ENCODE data around the gene KLF11.
A peak's percentile ranks its signal among the peaks of the same experiment; 100 is the strongest.

KLF11 gene

DNA sequence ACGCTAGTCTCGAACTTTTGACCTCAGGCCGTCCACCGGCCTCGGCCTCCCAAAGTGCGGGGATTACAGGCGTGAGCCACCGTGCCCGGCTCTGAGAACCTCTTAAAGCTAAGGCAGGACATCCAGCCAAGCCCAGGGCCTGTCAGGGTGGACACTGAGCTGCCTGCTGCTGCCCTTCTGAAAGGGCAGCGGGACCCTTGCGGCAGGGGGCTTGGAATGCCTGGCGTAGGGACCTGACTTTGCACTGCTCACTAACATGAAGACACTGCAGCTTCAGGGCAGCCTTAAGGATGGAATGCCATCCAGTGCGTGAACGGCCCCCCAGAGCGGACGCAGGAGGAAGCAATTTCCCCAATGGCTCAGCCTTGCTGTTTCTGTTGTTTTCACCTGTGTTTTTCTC lies 27.8 kb downstream of the KLF11 start:
- no peak for DNase-seq

DNA sequence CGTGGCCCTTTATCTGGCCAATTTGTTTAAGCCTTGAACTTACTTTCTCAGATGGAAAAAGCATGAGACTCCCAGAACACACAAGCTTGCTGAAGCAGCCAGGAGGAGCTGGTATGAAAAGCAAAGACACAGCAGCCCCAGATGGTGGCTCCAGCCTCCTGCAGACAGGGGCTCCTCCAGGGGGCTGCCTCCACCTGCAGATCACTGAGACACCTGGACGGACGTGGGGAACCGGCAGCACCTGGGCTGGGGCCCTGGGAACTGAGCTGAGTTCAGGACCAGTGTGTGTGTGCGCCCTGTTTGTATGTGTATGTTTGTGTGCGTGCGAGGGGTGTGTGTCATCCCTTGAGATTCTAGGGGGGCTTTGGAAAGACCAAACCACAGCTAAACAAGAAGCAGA lies 28.2 kb downstream of the KLF11 start:
- no peak for DNase-seq

DNA sequence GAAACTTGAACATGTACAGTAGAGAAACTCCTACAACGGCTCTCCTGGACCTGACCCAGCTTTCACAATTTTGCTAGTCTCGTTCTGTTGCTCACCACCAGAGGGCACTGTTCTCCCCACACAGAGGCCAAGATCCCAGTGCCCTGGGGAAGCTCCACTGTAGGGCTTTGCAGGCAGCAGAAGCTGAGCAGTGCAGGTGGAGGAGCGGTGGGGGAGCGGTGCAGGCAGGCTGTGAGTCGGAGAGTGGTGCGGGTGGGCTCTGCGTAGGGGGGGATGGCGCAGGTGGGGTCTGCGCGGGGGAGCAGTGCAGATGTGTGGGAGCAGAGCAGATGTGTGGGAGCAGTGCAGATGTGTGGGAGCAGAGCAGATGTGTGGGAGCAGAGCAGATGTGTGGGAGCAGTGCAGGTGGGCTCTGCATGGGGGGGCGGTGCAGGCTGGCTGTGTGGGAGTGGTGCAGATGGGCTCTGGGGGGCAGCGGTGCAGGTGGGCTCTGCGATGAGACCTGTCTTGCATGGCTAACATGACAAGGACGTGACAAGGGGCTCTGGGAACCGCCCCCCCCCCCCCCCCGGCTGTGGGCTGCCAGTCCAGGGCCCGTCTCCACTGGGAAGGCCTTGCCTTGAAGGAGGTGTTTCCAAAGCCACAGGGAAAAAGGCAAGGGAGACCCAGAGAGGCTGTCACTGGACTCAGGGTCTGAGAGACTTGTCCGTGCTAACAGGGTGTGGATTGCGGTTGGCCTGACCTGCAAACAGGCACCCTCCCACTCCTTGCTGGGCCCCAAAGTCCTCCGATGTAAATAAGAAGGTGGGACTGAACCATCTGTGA lies 29.5 kb downstream of the KLF11 start:
- DNase-seq = peak; percentile 60

DNA sequence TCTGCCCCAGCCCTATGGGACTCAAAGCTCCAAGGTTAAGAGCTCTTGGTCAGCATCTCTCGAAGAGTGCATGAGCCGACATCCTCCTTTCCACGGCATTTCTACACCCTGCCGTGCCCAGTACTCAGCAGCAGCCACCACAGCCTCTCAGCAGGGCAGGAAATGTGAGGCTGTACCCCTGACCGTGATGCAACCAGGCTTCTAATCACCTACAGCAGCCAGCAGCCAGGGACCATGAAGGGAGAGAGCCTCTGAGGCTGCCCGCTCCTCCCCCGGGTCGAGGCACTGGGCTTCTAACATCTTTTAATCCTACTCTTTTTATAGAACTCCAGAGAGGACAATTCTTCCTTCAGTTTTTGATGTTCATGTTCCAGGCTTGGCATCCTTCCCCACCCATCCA lies 30.4 kb downstream of the KLF11 start:
- DNase-seq = no peak

DNA sequence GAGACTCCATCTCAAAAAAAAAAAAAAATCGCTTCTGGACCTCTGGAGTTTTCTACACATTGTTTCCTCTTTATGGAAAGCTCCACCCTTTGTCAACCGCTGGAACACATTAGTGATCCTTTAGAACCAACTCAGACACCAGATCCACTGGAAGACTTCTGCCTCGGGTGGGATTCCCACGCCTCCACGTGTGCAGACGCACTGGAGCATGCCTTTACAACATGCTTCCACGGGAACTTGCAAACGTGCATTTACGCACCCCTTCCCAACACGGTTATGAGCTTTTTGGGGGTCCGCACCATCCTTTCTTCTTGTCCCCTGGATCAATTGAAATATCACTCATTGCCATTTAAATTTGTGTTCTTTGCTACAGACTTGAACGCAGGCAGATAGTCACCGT lies 31.8 kb downstream of the KLF11 start:
- DNase-seq = no peak

DNA sequence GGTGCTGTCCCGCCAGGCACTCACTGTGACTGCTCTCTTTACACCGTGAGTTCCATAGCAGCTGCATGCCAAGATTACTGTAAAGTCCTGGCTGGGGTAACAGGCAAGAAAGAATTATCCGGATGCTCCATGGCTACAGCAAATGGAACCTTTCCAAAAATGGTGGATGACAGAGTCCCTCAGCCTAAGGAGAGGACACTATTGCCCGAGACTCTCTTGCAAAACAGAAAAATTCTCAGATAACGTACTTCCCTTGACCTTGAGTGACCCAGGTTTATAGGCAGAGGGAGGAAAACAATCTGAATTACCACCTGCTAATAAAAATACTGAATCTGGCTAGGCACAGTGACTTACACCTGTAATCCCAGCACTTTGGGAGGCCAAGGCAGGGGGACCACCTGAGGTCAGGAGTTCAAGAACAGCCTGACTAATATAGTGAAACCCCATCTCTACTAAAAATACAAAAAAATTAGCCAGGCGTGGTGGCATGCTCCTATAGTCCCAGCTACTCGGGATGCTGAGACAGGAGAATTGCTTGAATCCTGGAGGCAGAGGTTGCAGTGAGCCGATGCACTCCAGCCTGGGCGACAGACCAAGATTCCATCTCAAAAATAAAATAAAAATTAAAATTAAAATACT lies 32.3 kb downstream of the KLF11 start:
- DNase-seq = no peak

DNA sequence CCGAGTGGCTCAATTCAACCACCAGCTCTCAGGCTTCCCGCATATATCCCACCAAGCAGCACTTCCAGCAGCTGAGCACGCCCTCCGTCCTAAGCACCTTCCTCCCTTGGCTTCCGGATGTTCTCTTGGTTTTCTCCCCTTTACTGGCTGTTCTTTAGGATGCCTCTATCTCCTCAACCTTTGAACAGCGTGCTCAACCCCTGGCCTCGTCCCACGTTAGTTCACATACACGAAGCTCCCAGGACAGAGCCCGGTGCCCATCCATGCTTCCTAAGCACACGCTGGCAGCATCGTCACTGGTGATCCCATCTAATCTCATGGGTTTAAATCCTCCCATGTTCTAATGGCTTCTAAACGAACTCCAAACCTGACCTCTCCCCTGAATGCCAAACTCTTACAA lies 33.2 kb downstream of the KLF11 start:
- DNase-seq = no peak

DNA sequence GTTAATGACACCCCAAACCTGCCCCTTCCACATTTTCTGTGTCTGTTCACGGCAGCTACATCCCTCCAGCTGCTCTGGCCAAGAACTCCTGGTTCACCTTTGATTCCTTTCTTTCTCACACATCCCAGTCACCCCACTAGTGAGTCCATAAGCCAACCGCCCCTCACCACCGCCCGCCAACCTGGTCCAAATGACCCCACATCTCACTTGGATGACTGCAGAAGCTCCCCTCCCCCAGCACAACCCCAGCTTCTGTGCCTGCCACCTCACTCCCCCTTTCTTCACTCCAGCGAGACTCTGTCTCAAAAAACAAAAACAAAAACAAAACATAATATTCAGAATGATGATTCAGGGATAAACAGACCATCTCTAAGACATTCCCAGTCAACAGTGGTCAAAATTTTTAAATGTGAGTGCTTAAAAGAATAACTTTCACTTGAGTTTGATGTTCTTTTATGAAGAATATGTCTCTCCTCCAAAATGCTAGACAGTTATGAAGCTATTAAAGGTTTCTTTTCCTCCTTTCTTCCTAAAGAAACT lies 33.7 kb downstream of the KLF11 start:
- DNase-seq = no peak

DNA sequence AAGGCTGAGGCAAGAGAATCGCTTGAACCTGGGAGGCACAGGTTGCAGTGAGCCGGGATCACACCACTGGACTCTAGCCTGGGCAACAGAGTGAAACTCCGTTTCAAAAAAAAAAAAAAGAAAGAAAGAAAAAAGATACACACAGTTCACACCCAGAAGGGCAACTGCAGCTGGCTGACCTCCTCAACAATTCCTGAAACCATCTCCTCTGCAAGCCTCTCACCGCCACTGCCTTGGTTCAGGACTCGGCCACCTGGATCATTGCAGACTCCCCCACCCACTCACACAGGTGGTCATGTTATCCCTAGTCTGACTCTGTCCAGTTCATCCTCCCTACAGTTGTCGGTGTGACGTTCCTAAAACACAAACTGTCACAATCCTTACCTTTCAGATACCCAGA lies 34.7 kb downstream of the KLF11 start:
- DNase-seq = no peak

DNA sequence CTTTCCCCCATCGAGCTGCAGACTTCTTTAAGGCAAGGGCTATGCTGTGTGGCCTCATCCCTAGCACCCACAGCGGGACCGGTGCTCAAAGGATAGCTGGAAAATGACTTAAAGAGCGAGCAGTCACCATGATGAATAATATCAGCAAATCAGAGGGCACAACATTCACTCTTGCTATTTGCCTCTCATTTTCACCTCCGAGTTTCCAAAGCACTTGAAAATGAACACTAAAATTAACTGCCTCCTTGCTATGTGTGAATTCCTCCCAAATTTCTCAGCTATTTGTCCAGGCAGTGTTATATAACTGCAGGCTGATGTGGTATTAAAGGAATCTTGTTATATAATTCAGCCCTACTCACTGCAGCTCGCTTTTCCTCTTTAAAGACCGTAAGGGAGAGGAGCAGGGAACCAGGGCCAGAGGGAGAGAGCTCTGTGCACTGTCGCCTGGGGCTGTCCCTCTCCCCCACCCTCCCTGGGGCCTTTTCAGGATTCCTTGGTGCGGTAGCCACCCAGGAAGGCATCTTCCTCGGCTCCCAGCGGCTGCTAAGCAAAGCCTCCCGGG lies 35.4 kb downstream of the KLF11 start:
- DNase-seq = no peak

DNA sequence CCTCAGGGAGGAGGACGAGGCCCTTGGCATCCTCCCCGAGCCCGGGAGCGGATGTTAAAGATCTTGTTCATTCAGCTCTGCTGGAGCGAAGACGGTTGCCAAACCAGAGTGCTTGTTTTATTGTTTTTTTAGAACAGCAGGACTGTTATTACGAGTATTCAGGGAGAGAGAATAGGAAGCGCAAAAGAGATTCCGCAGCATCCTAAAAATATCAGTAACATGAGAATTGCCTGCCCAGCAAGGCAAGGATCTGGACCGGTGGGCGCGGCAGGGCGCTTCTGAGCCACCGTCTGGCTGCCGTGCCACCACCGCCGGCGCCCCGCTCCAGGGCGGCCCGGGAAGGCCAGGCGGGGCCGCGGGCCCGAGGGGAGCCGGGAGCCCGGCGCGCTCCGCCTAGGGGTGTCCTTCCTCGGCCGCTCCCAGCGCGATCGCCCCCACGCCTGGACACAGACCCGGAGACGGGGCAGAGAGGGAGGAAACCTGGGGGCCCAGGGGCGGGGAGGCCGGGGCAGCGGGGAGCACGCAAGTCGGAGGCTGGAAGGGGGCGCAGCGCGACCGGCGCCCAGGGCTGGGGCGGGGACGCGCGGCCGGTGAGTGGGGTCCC lies 36.0 kb downstream of the KLF11 start:
- DNase-seq = no peak

DNA sequence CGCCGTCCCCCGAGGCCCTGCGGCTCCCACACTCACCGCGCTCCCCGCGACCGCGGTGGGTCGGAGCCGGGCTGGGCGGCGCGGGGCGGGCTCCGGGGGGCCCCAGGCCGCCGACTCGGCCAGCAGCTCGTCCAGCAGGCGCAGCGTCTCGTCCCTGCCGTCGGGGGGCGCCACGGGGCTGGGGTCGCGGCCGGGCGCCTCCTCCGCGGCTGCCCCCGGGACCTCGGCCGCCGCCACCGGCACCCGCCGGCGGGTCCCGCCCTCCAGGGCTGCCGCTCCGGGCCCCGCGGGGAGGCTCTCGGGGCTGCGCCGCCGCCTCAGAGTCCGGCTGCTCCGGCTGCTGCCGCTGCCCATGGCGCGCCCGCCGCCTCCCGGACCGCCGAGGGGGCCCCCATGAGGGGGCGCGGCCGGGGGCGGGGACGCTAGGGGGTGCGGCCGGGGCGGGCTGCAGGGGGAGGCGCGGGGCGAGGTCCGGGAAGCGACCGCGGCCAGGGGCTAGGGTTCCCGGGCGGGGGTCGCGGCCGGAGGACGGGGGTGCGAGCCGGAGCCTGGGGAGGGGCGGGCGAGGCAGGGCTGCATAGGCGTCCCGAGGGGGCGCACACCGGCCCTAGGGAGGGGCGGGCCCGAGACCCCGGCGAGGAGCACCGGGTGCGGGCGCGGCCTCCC lies 36.7 kb downstream of the KLF11 start, which contains the start of gene CYS1:
CYS1 (minus strand) TSS at position 542 of the 666 bp plus-strand sequence; CDS start at position 354, 188 bp downstream.
- no peak for DNase-seq

DNA sequence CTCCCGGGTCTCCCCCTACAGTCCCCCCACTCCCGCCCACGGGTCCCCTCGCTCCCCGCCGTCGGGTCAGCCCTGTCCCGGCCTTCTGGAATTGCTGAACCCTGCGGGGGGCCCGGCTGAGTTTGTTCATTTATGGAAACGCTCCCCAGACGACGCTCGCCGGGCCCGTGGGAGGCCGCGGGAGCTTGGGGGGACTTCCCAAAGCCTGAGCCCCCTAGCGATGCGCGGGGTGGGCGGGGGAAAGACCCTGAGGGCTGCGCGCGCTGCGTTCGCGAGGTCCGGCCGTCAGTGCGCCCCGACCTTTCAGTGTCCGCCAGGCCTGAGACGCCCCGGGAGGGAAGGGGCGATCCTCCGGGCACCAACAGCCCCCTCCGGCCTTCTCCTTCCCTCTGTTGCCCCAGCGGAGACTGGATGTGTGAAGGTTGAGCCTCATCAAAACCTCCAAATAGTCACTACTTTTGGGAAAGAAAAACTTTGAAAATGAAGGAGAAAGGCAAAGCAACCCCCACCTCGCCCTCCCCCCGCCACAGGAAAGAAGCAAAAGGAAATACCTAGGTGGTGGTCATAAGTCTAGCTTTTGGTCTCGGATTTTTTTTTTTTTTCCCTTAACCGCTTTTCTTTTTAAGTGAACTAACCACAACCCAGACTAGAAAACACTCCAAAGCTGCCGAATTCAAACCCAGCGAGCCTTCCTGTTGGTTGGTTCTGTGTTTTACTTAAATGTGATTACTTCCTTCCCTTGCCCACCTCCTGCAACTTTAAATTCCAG lies 37.4 kb downstream of the KLF11 start:
- no peak for DNase-seq

DNA sequence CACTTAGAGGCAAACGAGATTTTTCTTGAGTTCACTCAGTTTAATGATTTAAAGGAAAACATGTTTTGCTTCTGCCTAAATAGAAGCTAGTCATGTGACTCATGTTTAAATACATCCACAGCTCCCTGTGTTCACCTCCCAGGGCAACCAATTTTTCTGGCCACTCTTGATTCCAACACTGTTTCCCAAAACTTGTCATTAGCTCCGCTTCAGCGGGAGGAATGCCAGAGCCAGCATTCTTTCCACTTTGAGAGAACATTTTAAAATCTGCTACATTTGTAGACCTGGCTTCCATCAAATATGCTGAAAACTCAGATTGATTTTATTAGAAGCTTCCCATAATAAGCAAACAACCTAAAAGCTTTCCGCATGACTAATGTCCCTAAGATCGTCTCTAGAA lies 39.7 kb downstream of the KLF11 start:
- no peak for DNase-seq

DNA sequence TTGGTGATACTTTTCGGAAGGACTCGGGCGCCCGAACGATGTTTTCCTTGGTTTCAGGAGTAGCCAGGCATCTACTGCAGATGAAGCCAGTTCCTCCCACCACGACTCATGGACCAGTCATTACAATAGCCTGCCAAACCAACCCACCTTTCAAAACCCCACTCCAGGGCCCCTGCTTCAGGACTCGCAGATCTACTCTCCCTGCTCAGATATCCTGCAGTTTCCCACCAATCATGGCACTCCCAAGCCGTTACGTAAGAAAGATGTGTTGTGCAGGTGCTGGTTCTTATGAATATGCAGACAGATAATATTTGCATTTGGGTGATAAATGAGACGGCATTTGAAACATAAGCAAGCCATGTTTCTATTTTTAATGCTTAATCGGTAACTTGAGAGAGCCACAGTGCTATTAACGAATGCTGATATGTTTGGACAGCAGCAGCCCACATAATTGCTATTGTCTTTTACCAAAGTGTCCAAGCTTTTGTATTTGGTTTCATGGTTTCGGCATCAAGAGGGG lies 40.4 kb downstream of the KLF11 start:
- no peak for DNase-seq

DNA sequence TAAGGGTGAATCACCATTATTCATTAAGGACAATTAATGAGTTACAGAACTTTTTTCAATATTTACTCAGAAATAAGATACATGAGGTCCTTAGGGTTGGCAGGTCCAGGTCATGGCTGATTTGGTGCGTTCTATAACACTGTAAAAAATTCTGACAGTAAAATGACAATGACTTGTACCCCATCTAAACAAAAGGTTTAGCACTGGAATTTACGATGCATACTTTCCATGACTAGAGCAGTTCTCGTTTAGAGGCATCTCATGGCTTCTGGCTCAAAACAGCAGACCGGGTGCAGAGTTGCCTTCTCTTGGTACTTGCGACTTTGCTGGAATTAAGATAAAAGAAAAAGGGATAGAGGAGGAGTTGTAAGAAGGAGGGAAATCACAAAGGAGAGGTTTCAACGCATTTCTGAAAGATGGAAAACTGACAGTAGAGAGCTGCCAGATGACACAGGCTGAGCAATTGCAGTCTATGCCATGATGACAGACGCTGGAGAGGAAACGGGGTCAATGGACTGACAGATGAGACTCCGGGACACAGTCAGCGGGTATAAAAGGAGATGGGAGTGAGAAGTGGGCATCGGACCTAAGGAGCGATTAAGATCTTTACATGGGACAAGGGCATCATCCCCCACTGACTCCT lies 41.0 kb downstream of the KLF11 start:
- no peak for DNase-seq

DNA sequence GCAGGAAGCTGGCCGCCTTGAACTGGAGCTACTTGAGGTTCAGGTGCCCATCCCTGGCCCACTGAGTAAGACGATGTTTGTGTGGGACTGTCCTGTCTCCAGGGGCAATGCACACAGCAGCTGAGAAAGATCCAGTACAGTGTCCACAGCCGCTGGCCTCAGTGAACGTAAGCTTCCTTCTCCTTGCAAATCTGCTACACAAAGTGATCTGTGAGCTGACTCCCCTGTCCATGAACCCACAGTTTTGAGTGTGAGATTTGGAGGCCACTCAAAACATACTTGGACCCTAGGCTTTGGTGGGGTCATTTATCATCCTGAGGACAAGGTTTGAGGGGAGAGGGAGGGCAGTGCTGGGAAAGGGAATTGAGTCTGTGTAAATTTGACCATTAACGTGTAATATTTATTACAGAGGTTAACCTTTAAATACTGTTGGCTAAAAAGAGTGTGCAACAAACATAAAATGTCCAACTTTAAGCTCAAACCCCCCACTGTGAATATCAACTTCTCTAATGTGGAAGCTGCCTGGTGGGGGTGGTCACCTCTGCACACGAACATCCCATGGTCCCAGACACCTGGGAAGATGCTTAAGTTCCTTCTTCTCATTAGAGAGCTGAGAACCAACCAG lies 41.8 kb downstream of the KLF11 start:
- DNase-seq = no peak

DNA sequence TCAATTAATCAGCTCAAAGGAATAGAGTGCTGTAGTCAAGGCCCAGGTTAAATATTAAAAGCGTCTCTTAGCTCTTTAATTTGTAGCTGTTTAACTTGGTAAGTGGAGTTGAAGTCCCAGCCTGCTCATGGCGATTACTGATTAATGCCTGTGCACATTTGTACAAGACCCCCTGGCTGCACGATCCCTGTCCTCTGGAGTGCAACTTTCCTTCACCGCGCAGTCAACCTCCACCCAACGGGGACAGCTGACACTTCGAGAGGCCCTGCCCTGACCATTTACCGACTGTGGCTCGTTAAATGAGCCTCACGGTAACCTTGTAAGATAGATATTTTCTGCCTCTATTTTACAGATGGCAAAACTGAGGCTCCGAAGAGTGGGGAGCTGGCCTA lies 42.3 kb downstream of the KLF11 start:
- DNase-seq = no peak

DNA sequence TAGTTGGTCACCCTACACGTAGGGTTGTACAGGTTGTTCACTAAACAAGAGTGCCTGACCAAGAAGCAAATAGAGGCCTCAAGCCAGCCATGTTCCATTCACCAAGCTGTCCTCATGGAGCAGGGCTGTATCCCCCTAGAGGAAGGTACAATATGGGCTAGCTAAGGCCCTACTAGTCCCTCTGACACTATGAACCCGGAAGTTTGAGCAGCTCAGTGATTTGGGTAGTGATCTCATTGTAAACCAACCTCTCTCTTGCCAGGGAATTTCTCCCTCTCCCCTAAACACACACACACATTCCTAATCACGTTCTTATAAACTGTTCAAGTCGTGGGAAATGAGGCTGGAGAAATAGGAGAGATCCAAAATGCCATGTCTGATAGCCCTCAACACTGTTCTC lies 43.6 kb downstream of the KLF11 start:
- no peak for DNase-seq

DNA sequence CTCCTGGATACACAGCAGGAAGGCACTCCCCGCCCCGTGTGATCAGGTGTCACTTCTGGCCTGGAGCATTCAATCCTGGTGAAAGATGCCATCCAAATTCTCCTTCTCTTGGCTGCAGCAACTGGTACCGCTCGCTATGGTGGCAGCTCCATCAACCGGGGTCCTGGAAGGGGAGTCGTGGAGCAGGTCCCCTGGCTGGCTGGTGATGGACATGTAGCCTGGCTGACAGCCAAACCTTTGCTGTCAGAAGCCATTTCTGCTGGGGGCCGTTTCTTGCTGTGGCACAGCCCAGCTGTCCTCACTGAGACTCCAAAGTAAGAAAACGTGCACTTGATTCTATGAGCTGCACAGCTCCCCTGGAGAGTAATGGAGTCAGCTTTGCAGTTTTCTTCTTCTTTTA lies 44.0 kb downstream of the KLF11 start:
- DNase-seq = no peak

Data from effector CD8-positive, alpha-beta T cell (primary cell).